Transverse colon (tissue), 4 donors: ENCODE data around the gene UGT1A10. TPM values are rescaled to one million over a fixed set of nuclear protein-coding genes. Genes with fewer than 3 reads are reported as not detected.

Source experiments
- DNase-seq: peaks from one replicate; pipeline ENCODE4 v3.0.0-alpha.2; 2019
- H3K27ac ChIP-seq, 4 donors: fragments of 200-600 bp; sonication (generic); 2 replicates each; pipeline ENCODE4 v1.5.1; 2016 to 2018; ENCODE audit warnings: inconsistent platforms in 4 of 4
- H3K27me3 ChIP-seq: fragments of 200-600 bp; sonication (generic); 2 replicates; pipeline ENCODE4 v1.5.1; 2017; ENCODE audit warnings: inconsistent platforms
- H3K36me3 ChIP-seq, 4 donors: fragments of 200-600 bp; sonication (generic); 2 replicates each; pipeline ENCODE4 v1.5.1; 2017 to 2019; ENCODE audit warnings: inconsistent platforms in 4 of 4
- H3K4me1 ChIP-seq, 4 donors: fragments of 200-600 bp; sonication (generic); 2 replicates each; pipeline ENCODE4 v1.5.1; 2017 to 2020; ENCODE audit warnings: inconsistent platforms in 4 of 4
- H3K4me3 ChIP-seq, 4 donors: fragments of 200-600 bp; sonication (generic); 1 replicate in 1 of 4; 2 replicates in 3 of 4; pipeline versions ENCODE4 v1.5.1 to v1.6.1; 2017 to 2019; ENCODE audit warnings: inconsistent platforms in 4 of 4
- H3K9me3 ChIP-seq, 2 donors: fragments of 200-600 bp; sonication (generic); 2 replicates each; pipeline ENCODE4 v1.5.1; 2017 to 2019; ENCODE audit warnings: inconsistent platforms in 2 of 2
- EP300 ChIP-seq: sonication (generic); formaldehyde crosslinking; IDR thresholded peaks from one replicate; pipeline ENCODE4 v1.6.1; 2017; ENCODE audit warnings: antibody characterized with exemption, low read depth
- POLR2A ChIP-seq: fragments of 450-650 bp; IDR thresholded peaks from one replicate; pipeline ENCODE4 v1.6.1; 2016; ENCODE audit warnings: antibody characterized with exemption, mild to moderate bottlenecking, moderate library complexity
- POLR2AphosphoS5 ChIP-seq, 3 donors: sonication (generic); formaldehyde crosslinking; IDR thresholded peaks; one replicate each; pipeline ENCODE4 v1.6.1; 2016; ENCODE audit warnings: antibody characterized with exemption in 3 of 3
- WGBS, 2 donors: methylation state at CpG; one replicate each; pipeline ENCODE4 v1.1.5; 2018; ENCODE audit warnings: low coverage in 1 of 2; 5-methylcytosine and 5-hydroxymethylcytosine counted together
- in situ Hi-C, 4 donors: fragments of 200-750 bp; cut with MboI; loops; one replicate each; pipeline versions ENCODE4 v1.15.0 to v1.15.1; 2017; ENCODE audit warnings: low sequenced_read_pairs in 3 of 4, low pct_ligation_motif_present in 1 of 4, low pct_unique_long_range_greater_than_20kb in 1 of 4
- intact Hi-C: fragments of 100-400 bp; cut with DNase I; formaldehyde crosslinking; loops from one replicate; pipeline ENCODE4 v1.15.1; 2023; ENCODE audit warnings: low total_unique reads
- total RNA-seq, 4 donors: library from RNA; depleted of rRNA; stranded (reverse); fragments of >200 nt; gene quantifications; one replicate each; pipeline ENCODE4 v1.1.0, GENCODE V29; 2016
- TF ChIP-seq, protein P1 (sequence below), 5 experiments: fragments of 200-600 bp in 3 of 5; fragments of 450-650 bp in 2 of 5; sonication (generic) in 3 of 5; IDR thresholded peaks; 1 replicate in 2 of 5; 2 replicates in 3 of 5; pipeline ENCODE4 v1.5.1; 2016 to 2017; ENCODE audit warnings: antibody characterized with exemption in 5 of 5, inconsistent platforms in 3 of 5, mild to moderate bottlenecking in 2 of 5, moderate library complexity in 1 of 5

Gene UGT1A10
- total RNA-seq, 4 donors from 2014 or later: 54.2 to 87.5 (median 54.9) TPM

DNA sequence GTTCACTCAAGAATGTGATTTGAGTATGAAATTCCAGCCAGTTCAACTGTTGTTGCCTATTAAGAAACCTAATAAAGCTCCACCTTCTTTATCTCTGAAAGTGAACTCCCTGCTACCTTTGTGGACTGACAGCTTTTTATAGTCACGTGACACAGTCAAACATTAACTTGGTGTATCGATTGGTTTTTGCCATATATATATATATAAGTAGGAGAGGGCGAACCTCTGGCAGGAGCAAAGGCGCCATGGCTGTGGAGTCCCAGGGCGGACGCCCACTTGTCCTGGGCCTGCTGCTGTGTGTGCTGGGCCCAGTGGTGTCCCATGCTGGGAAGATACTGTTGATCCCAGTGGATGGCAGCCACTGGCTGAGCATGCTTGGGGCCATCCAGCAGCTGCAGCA, 123.8 kb downstream of the UGT1A10 start, which contains the start of gene UGT1A1:
TSS of gene UGT1A1 (plus strand) at position 228 of the 400 bp plus-strand sequence. CDS start at position 246, 18 bp downstream.
- no peaks in the 10 kb centered on the region for H3K27me3 ChIP-seq
- 40 to 82% methylated on average over 2 to 6 of the region's 6 CpGs for WGBS, 2 donors
- in situ Hi-C loops: no loop called here
- TF ChIP-seq POLR2A (no peak), POLR2AphosphoS5 (IDR thresholded peaks at IDR 0.05) (no peak), EP300 (no peak)
- TF ChIP-seq, protein P1, sequence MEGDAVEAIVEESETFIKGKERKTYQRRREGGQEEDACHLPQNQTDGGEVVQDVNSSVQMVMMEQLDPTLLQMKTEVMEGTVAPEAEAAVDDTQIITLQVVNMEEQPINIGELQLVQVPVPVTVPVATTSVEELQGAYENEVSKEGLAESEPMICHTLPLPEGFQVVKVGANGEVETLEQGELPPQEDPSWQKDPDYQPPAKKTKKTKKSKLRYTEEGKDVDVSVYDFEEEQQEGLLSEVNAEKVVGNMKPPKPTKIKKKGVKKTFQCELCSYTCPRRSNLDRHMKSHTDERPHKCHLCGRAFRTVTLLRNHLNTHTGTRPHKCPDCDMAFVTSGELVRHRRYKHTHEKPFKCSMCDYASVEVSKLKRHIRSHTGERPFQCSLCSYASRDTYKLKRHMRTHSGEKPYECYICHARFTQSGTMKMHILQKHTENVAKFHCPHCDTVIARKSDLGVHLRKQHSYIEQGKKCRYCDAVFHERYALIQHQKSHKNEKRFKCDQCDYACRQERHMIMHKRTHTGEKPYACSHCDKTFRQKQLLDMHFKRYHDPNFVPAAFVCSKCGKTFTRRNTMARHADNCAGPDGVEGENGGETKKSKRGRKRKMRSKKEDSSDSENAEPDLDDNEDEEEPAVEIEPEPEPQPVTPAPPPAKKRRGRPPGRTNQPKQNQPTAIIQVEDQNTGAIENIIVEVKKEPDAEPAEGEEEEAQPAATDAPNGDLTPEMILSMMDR (IDR thresholded peaks at IDR 0.05): no peak
- DNase-seq: no peak
- H3K9me3 ChIP-seq: no peaks in the 10 kb centered on the region
- no peak within 1 kb of the TSS for H3K27ac ChIP-seq
- peaks cover 0 to 36% (median 9%) of the 10 kb centered on the region in 4 donors for H3K4me1 ChIP-seq
- H3K4me3 ChIP-seq: no peak within 1 kb of the TSS
- intact Hi-C loops: no loop called here
- no peaks in the 10 kb centered on the region for H3K36me3 ChIP-seq

DNA sequence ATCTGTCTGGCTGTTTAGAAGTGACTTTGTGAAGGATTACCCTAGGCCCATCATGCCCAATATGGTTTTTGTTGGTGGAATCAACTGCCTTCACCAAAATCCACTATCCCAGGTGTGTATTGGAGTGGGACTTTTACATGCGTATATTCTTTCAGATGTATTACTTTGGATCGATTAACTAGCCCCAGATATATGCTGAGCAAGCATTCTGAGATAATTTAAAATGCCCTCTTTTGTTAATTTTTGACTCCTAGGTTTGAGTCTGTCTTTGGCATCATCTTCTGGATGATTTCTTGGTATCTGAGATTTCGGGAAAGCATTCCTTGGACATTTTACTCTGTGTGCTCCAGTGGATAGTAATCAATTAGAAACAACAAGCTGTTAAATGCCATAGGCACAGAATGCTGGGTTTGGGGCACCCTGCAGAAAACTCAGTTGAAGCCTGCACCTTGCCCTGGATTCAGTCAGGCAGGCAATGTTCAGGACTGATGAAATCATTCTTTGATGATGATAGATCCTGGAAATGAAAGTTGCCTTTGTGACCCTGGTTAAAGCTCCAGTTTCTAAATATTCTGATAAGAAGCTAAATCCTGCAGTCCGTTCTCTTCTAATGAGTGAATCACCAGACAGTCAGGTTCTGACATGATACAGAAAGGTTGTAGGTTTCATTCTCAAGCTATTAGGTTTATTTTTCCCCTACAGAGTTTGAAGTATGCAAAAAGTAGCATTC, 125.0 kb downstream of the UGT1A10 start:
- no peaks in the 10 kb centered on the region for H3K9me3 ChIP-seq
- no peak overlapping the region for H3K27ac ChIP-seq
- no peaks in the 10 kb centered on the region for H3K36me3 ChIP-seq
- no peak overlapping the region for H3K4me3 ChIP-seq
- H3K27me3 ChIP-seq: no peaks in the 10 kb centered on the region
- intact Hi-C loops (no loop called here), in situ Hi-C loops (no loop called here)
- peaks cover 0 to 36% (median 9%) of the 10 kb centered on the region in 4 donors for H3K4me1 ChIP-seq
- WGBS, 2 donors: 77 to 83% methylated on average over 3 to 4 of the region's 4 CpGs
- TF ChIP-seq, protein P1 (IDR thresholded peaks at IDR 0.05): no peak
- TF ChIP-seq POLR2AphosphoS5 (IDR thresholded peaks at IDR 0.05) (no peak), POLR2A (no peak), EP300 (no peak)
- no peak for DNase-seq

DNA sequence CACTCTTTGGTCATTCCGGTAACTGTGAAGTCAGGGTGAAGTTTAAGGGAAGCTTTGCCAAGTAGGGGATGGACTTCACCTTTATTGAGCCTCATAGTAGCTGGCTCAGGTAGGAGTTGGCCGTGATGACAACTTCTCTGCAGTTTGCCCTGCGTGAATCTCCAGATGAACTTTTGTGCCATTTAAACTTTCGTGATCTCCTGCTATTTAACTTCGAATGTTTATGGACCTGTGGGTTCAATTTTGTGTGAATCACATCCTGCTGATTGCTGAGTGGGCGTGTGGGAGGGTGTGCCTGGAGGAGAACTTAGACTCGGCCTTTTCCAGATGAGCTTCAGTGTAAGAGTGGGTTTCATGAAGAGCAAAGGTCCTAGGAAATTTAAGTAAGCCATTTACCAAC, 128.0 kb downstream of the UGT1A10 start:
- intact Hi-C loops: no loop called here
- WGBS, 2 donors: 41% methylated on average over 7 of the region's 7 CpGs; no CpG with 5 or more reads in 1 of the 2 donors
- Histone ChIP-seq H3K9me3 (no peaks in the 10 kb centered on the region), H3K27me3 (no peaks in the 10 kb centered on the region), H3K4me1 (peaks cover 0 to 20% (median 7%) of the 10 kb centered on the region in 4 donors), H3K4me3 (no peak overlapping the region), H3K36me3 (no peaks in the 10 kb centered on the region), H3K27ac (peak overlapping the region in 1 of 4 donors; percentile 46)
- DNase-seq: peak; percentile 34
- in situ Hi-C loops: no loop called here
- TF ChIP-seq, protein P1 (IDR thresholded peaks at IDR 0.05): no peak
- TF ChIP-seq POLR2AphosphoS5 (IDR thresholded peaks at IDR 0.05) (peak in 1 of 3 donors; percentile 36), POLR2A (no peak)

DNA sequence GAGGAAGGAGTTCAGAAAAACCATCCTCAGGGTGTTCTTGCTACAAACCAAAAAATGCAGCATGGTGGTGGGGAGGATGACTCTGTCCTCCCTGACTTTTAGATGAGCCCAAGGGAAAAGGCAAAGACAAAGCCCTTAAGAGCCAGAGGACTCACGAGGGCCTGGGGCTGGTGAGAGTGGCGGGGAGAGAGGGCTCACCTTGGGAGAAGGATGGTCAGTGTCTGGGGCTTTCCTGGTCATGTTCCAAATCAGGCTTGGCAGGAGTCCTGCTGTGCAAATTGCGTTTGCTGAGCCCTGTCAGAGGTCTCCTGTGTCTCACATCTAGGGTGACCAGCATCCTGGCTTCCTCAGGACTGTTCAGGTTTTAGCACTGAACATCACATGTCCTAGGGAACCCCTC, 128.5 kb downstream of the UGT1A10 start:
- no peaks in the 10 kb centered on the region for H3K27me3 ChIP-seq
- intact Hi-C loops: no loop called here
- H3K9me3 ChIP-seq: no peaks in the 10 kb centered on the region
- peak overlapping the region in 1 of 4 donors; percentile 46 for H3K27ac ChIP-seq
- H3K4me3 ChIP-seq: no peak overlapping the region
- peaks cover 0 to 15% (median 6%) of the 10 kb centered on the region in 4 donors for H3K4me1 ChIP-seq
- in situ Hi-C loops: no loop called here
- DNase-seq: no peak
- no peaks in the 10 kb centered on the region for H3K36me3 ChIP-seq
- TF ChIP-seq, protein P1 (IDR thresholded peaks at IDR 0.05): no peak
- TF ChIP-seq POLR2A (no peak), EP300 (no peak), POLR2AphosphoS5 (IDR thresholded peaks at IDR 0.05) (no peak)
- WGBS, 2 donors: 49 to 73% methylated on average over 2 to 3 of the region's 3 CpGs
